Measurements from ENCODE around the gene NMNAT1.

DNA sequence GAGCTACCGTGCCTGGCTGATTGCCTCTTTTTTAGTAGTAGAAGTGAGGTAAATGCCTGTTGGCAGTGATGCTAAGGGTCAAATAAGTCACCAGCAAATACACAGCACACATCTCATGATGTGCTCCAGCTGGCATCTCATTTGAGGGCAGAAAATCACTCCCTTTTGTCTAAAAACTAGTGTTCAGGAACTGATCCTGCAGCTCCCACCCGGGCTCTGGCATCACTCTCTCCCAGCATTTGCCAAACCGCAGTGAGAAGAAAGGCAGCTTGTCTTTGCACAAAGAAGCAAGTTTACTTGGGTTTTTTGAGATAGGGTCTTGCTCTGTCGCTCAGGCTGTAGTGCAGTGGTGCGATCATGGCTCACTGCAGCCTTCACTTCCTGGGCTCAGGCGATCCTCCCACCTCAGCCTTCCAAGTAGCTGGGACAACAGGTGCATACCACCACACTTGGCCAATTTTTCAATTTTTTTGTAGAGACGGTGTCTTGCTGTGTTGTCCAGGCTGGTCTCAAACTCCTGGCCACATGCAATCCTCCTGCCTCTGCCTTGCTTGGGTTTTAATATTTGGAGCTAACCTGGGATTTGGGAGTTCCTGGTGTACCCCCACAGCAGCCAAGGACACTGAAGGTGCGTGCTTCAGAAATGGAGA, 57.9 kb downstream of the NMNAT1 start:
- no peak for TF ChIP-seq POLR2AphosphoS5 (IDR thresholded peaks at IDR 0.05; ENCODE audit: low read depth, low read length)
- TF ChIP-seq POLR2A (IDR thresholded peaks at IDR 0.05; ENCODE audit: control extremely low read depth in 1 of 2, low read depth in 2 of 2, low read length in 2 of 2) = no peak
- no peak for TF ChIP-seq CHD2 (IDR thresholded peaks at IDR 0.05; ENCODE audit: low read length)
- TF ChIP-seq, protein P1, sequence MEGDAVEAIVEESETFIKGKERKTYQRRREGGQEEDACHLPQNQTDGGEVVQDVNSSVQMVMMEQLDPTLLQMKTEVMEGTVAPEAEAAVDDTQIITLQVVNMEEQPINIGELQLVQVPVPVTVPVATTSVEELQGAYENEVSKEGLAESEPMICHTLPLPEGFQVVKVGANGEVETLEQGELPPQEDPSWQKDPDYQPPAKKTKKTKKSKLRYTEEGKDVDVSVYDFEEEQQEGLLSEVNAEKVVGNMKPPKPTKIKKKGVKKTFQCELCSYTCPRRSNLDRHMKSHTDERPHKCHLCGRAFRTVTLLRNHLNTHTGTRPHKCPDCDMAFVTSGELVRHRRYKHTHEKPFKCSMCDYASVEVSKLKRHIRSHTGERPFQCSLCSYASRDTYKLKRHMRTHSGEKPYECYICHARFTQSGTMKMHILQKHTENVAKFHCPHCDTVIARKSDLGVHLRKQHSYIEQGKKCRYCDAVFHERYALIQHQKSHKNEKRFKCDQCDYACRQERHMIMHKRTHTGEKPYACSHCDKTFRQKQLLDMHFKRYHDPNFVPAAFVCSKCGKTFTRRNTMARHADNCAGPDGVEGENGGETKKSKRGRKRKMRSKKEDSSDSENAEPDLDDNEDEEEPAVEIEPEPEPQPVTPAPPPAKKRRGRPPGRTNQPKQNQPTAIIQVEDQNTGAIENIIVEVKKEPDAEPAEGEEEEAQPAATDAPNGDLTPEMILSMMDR (IDR thresholded peaks at IDR 0.05; ENCODE audit: control extremely low read depth in 1 of 3, insufficient read depth in 1 of 3, low read depth in 1 of 3, low read length in 3 of 3) = no peak
- no peak for TF ChIP-seq SUZ12 (IDR thresholded peaks at IDR 0.05; ENCODE audit: low read length)
- TF ChIP-seq NRF1 (IDR thresholded peaks at IDR 0.05; ENCODE audit: low read depth, low read length) = no peak
- TF ChIP-seq RFX5 (IDR thresholded peaks at IDR 0.05; ENCODE audit: borderline replicate concordance, low read depth, low read length) = no peak
- no peak for TF ChIP-seq MAFK (IDR thresholded peaks at IDR 0.05; ENCODE audit: low read depth, low read length)

Data from H1 (cell line).